CD4-positive, CD25-positive, alpha-beta regulatory T cell (primary cell): ENCODE data around the gene STK24. TPM values are rescaled to one million over a fixed set of nuclear protein-coding genes. Genes with fewer than 3 reads are reported as not detected.

ENCODE experiments used
- ATAC-seq, 2 donors: fragments of 150-1000 bp; cut with Tn5 transposase; one replicate each; pipeline ENCODE4 v1.10.0; 2021; ENCODE audit warnings: low read depth in 2 of 2, moderate number of reproducible peaks in 2 of 2, moderate library complexity in 1 of 2
- DNase-seq, 3 donors: peaks; one replicate each; pipeline versions ENCODE4 v3.0.0 to v3.0.0-alpha.2; 2012 to 2022; ENCODE audit warnings: mixed read lengths in 1 of 3
- H3K27ac ChIP-seq: one replicate; pipeline ENCODE4 v1.7.0; 2013; ENCODE audit warnings: mild to moderate bottlenecking, low read length; ENCODE audit not compliant: insufficient read depth, poor library complexity, severe bottlenecking
- H3K27me3 ChIP-seq: one replicate; pipeline ENCODE4 v1.7.0; 2013; ENCODE audit warnings: low read length; ENCODE audit not compliant: control insufficient read depth, insufficient read depth
- H3K36me3 ChIP-seq: one replicate; pipeline ENCODE4 v1.7.0; 2013; ENCODE audit warnings: mild to moderate bottlenecking, low read length, moderate library complexity; ENCODE audit not compliant: control insufficient read depth, insufficient read depth
- H3K4me1 ChIP-seq: 2 replicates; pipeline ENCODE4 v1.7.0; 2013; ENCODE audit warnings: mild to moderate bottlenecking, low read length; ENCODE audit not compliant: insufficient read depth, control insufficient read depth, poor library complexity, severe bottlenecking
- H3K4me3 ChIP-seq: one replicate; pipeline ENCODE4 v1.7.0; 2013; ENCODE audit warnings: low read depth, mild to moderate bottlenecking, low read length, moderate library complexity
- H3K9me3 ChIP-seq, 2 experiments: 1 replicate in 1 of 2; 2 replicates in 1 of 2; pipeline ENCODE4 v1.7.0; 2013; ENCODE audit warnings: low read length in 2 of 2, mild to moderate bottlenecking in 1 of 2, moderate library complexity in 1 of 2; ENCODE audit not compliant: control insufficient read depth in 2 of 2
- H3K27ac Mint-ChIP-seq, 3 donors: one replicate each; pipeline ENCODE4 v1.8.0; 2020 to 2022; ENCODE audit warnings: mild to moderate bottlenecking in 3 of 3, mixed read lengths in 3 of 3, moderate library complexity in 2 of 3
- H3K27me3 Mint-ChIP-seq: one replicate; pipeline ENCODE4 v1.8.0; 2022; ENCODE audit warnings: mild to moderate bottlenecking, mixed read lengths
- H3K36me3 Mint-ChIP-seq: one replicate; pipeline ENCODE4 v1.8.0; 2020; ENCODE audit warnings: mixed read lengths
- H3K4me1 Mint-ChIP-seq, 4 donors: one replicate each; pipeline ENCODE4 v1.8.0; 2020 to 2022; ENCODE audit warnings: mixed read lengths in 4 of 4, mild to moderate bottlenecking in 1 of 4
- H3K4me3 Mint-ChIP-seq, 4 donors: one replicate each; pipeline ENCODE4 v1.8.0; 2020 to 2022; ENCODE audit warnings: mild to moderate bottlenecking in 4 of 4, mixed read lengths in 4 of 4, moderate library complexity in 3 of 4
- H3K9me3 Mint-ChIP-seq, 7 donors: one replicate each; pipeline ENCODE4 v1.8.0; 2020 to 2022; ENCODE audit warnings: mixed read lengths in 7 of 7, mild to moderate bottlenecking in 3 of 7, moderate library complexity in 2 of 7
- polyA plus RNA-seq, 4 donors: library from polyadenylated mRNA; unstranded; fragments of 300-500 nt; fragmentation: Illumina TruSeq; gene quantifications; one replicate each; pipeline ENCODE4 v1.2.3, GENCODE V29; 2021
- total RNA-seq: library from RNA; stranded (reverse); gene quantifications from one replicate; pipeline ENCODE4 v1.2.3, GENCODE V29; 2022

The STK24 gene
- total and polyA plus RNA-seq, 5 donors from 2014 or later: 26.7 to 141 (median 54.1) TPM

GRCh38 chr13:98429081-98429480, 147.8 kb downstream of the STK24 start:
- no peak for ATAC-seq
- Histone ChIP-seq H3K4me1 (no peaks in the 10 kb centered on the region), H3K36me3 (no peaks in the 10 kb centered on the region), H3K9me3 (no peaks in the 10 kb centered on the region), H3K27me3 (no peaks in the 10 kb centered on the region), H3K27ac (no peak overlapping the region), H3K4me3 (no peak overlapping the region)
- Mint-ChIP-seq H3K27me3 (peaks cover 27% of the 10 kb centered on the region), H3K27ac (no peak overlapping the region), H3K4me3 (no peak overlapping the region), H3K36me3 (no peaks in the 10 kb centered on the region), H3K4me1 (no peaks in the 10 kb centered on the region), H3K9me3 (peaks cover 0 to 1% (median 0%) of the 10 kb centered on the region in 7 donors)
- no peak for DNase-seq

GRCh38 chr13:98428256-98428966, 148.5 kb downstream of the STK24 start:
- Mint-ChIP-seq H3K27ac (peak overlapping the region in 2 of 3 donors; percentile 33 to 87), H3K4me1 (no peaks in the 10 kb centered on the region)

DNA sequence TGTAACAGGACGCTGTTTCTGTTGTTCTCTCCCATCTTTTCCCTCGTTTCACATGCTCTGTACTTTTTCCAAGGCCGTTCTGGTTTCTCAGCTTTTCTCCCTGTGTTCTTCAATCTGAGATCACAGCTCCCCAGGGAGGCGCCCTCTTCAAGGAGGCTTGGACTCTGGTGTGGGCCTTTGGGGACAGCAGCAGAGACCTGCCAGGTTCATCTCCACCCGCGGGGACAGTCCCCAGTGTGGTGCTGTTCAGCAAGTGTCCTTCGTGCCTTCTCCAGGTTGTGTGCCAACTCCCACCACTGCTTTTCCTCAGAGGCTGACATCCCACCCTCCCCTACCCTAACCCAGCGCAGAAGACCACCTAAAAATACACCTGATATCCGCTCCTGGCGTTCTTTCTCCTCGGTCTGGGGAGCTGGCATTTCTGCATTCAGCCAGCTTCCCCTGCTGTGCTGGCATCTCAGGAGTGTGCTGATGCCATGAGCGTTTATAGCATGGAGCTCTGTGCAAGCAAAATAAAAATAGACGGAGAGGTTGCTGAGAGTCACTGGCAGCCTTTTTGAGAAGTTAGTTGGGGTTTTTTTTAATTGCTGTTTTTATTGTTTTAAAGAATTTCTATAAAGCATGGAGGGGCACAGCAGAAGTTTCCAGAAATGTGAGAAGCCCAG, 149.4 kb downstream of the STK24 start:
- Histone ChIP-seq H3K36me3 (no peaks in the 10 kb centered on the region), H3K27me3 (no peaks in the 10 kb centered on the region), H3K9me3 (no peaks in the 10 kb centered on the region), H3K4me1 (no peaks in the 10 kb centered on the region), H3K27ac (no peak overlapping the region), H3K4me3 (no peak overlapping the region)
- peaks cover 27% of the 10 kb centered on the region for H3K27me3 Mint-ChIP-seq
- ATAC-seq (no peak), DNase-seq (no peak)
- peaks cover 0 to 1% (median 0%) of the 10 kb centered on the region in 7 donors for H3K9me3 Mint-ChIP-seq
- H3K36me3 Mint-ChIP-seq: no peaks in the 10 kb centered on the region
- H3K4me3 Mint-ChIP-seq: no peak overlapping the region
- no peak overlapping the region for H3K27ac Mint-ChIP-seq
- no peaks in the 10 kb centered on the region for H3K4me1 Mint-ChIP-seq

More at GRCh38 chr13:98428256-98428966, 148.5 kb downstream of the STK24 start:
- Mint-ChIP-seq H3K27me3 (peaks cover 27% of the 10 kb centered on the region), H3K36me3 (no peaks in the 10 kb centered on the region), H3K9me3 (peaks cover 0 to 1% (median 0%) of the 10 kb centered on the region in 7 donors), H3K4me3 (no peak overlapping the region)
- no peaks in the 10 kb centered on the region for H3K36me3 ChIP-seq
- H3K9me3 ChIP-seq: no peaks in the 10 kb centered on the region
- DNase-seq (no peak), ATAC-seq (no peak)
- H3K27me3 ChIP-seq: no peaks in the 10 kb centered on the region
- no peak overlapping the region for H3K27ac ChIP-seq
- no peaks in the 10 kb centered on the region for H3K4me1 ChIP-seq
- H3K4me3 ChIP-seq: no peak overlapping the region

GRCh38 chr13:98423417-98423816, 153.5 kb downstream of the STK24 start:
- Mint-ChIP-seq H3K4me3 (no peak overlapping the region), H3K9me3 (peaks cover 0 to 3% (median 0%) of the 10 kb centered on the region in 7 donors), H3K36me3 (no peaks in the 10 kb centered on the region), H3K4me1 (no peaks in the 10 kb centered on the region), H3K27me3 (peaks cover 20% of the 10 kb centered on the region), H3K27ac (no peak overlapping the region)
- H3K4me1 ChIP-seq: no peaks in the 10 kb centered on the region
- no peak for DNase-seq
- no peak for ATAC-seq
- no peaks in the 10 kb centered on the region for H3K9me3 ChIP-seq
- no peak overlapping the region for H3K27ac ChIP-seq
- peaks cover 4% of the 10 kb centered on the region for H3K27me3 ChIP-seq
- H3K36me3 ChIP-seq: no peaks in the 10 kb centered on the region
- no peak overlapping the region for H3K4me3 ChIP-seq

DNA sequence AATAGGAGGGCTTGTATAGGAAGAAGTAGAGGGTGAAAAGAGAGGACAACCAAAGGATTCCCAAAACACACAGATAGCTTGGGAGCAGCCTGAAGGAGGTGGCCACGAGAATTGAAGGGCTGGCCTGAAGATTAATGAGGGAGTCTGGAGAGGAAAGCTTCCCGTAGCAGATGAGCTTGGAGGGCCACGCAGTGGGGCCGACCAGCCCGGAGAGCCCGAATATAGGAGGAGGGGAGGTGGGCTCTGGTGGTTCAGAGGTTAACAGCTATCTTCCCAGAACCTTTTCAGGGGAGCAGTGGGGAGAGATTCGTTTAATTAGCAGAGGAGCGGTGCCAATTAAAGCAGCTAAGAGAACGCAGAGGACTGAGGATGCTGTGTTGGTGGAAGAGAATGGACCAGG, 154.9 kb downstream of the STK24 start:
- DNase-seq (no peak), ATAC-seq (no peak)
- H3K4me1 ChIP-seq: no peaks in the 10 kb centered on the region
- H3K4me1 Mint-ChIP-seq: no peaks in the 10 kb centered on the region
- no peak overlapping the region for H3K27ac Mint-ChIP-seq
- H3K36me3 ChIP-seq: no peaks in the 10 kb centered on the region
- peaks cover under 1% of the 10 kb centered on the region for H3K36me3 Mint-ChIP-seq
- no peak overlapping the region for H3K4me3 ChIP-seq
- no peak overlapping the region for H3K27ac ChIP-seq
- H3K27me3 Mint-ChIP-seq: peaks cover 19% of the 10 kb centered on the region
- no peaks in the 10 kb centered on the region for H3K9me3 ChIP-seq
- peaks cover 0 to 3% (median 0%) of the 10 kb centered on the region in 7 donors for H3K9me3 Mint-ChIP-seq
- H3K4me3 Mint-ChIP-seq: no peak overlapping the region
- peaks cover 4% of the 10 kb centered on the region for H3K27me3 ChIP-seq

- H3K27ac Mint-ChIP-seq: no peak overlapping the region
- H3K9me3 ChIP-seq: no peaks in the 10 kb centered on the region
- no peaks in the 10 kb centered on the region for H3K4me1 Mint-ChIP-seq
- no peak overlapping the region for H3K4me3 Mint-ChIP-seq
- no peak for DNase-seq
- peaks cover 0 to 5% (median 0%) of the 10 kb centered on the region in 7 donors for H3K9me3 Mint-ChIP-seq
- H3K27ac ChIP-seq: no peak overlapping the region
- H3K36me3 ChIP-seq: no peaks in the 10 kb centered on the region
- no peak for ATAC-seq
- H3K27me3 ChIP-seq: peaks cover 4% of the 10 kb centered on the region
- no peak overlapping the region for H3K4me3 ChIP-seq
- H3K36me3 Mint-ChIP-seq: peaks cover 4% of the 10 kb centered on the region
- H3K27me3 Mint-ChIP-seq: peaks cover 15% of the 10 kb centered on the region
- no peaks in the 10 kb centered on the region for H3K4me1 ChIP-seq
Observed at GRCh38 chr13:98420554-98421175, 156.2 kb downstream of the STK24 start.

- ATAC-seq (no peak), DNase-seq (no peak)
- H3K4me3 ChIP-seq: no peak overlapping the region
- Mint-ChIP-seq H3K9me3 (peaks cover 0 to 5% (median 0%) of the 10 kb centered on the region in 7 donors), H3K27ac (no peak overlapping the region), H3K36me3 (peaks cover 4% of the 10 kb centered on the region), H3K27me3 (peaks cover 15% of the 10 kb centered on the region), H3K4me1 (no peaks in the 10 kb centered on the region), H3K4me3 (no peak overlapping the region)
- no peaks in the 10 kb centered on the region for H3K4me1 ChIP-seq
- no peaks in the 10 kb centered on the region for H3K9me3 ChIP-seq
- H3K27ac ChIP-seq: no peak overlapping the region
- no peaks in the 10 kb centered on the region for H3K36me3 ChIP-seq
- H3K27me3 ChIP-seq: peaks cover 4% of the 10 kb centered on the region
Observed at GRCh38 chr13:98419786-98420553, 156.9 kb downstream of the STK24 start.
